NCI-H1436 treated with DMSO at 0.1 percent for 48 hours (cell line): Measurements from ENCODE around the gene MCCC1.
"Not testable (repeated sequence)": the region's sequence is repeated elsewhere in the genome, so short reads cannot be mapped to it uniquely, and the experiment has no call there.

Experiments
- DNase-seq: peaks from one replicate; lab custom pipeline; 2025; lab: John Stamatoyannopoulos, UW

MCCC1 gene

GRCh38 chr3:183103950-183104349 lies 4.7 kb upstream of the MCCC1 start:
- not testable (repeated sequence) for DNase-seq

GRCh38 chr3:183101040-183101439 lies 1.7 kb upstream of the MCCC1 start:
- DNase-seq = not testable (repeated sequence)

GRCh38 chr3:183100376-183100775 lies 1.1 kb upstream of the MCCC1 start:
- no peak for DNase-seq

GRCh38 chr3:183099838-183100204 lies 525 bp upstream of the MCCC1 start:
- no peak for DNase-seq

- DNase-seq = no peak
These were observed 715 bp downstream of the MCCC1 start for GRCh38 chr3:183098536-183099025.

GRCh38 chr3:183094711-183095110 lies 4.6 kb downstream of the MCCC1 start:
- no peak for DNase-seq

GRCh38 chr3:183092256-183092655 lies 7.0 kb downstream of the MCCC1 start:
- DNase-seq = no peak

GRCh38 chr3:183087184-183087583 lies 12.1 kb downstream of the MCCC1 start:
- no peak for DNase-seq

GRCh38 chr3:183085634-183086390 lies 13.5 kb downstream of the MCCC1 start:
- no peak for DNase-seq

- DNase-seq = no peak
These were observed 16.9 kb downstream of the MCCC1 start for GRCh38 chr3:183082355-183082915.

GRCh38 chr3:183081459-183082183 lies 17.7 kb downstream of the MCCC1 start:
- DNase-seq = no peak

GRCh38 chr3:183080628-183081027 lies 18.7 kb downstream of the MCCC1 start:
- DNase-seq = no peak

- DNase-seq = no peak
These were observed 24.4 kb downstream of the MCCC1 start for GRCh38 chr3:183074881-183075280.

GRCh38 chr3:183074261-183074660 lies 25.0 kb downstream of the MCCC1 start:
- no peak for DNase-seq

GRCh38 chr3:183073839-183074238 lies 25.5 kb downstream of the MCCC1 start:
- no peak for DNase-seq

GRCh38 chr3:183070892-183071291 lies 28.4 kb downstream of the MCCC1 start:
- DNase-seq = no peak

GRCh38 chr3:183069086-183069485 lies 30.2 kb downstream of the MCCC1 start:
- no peak for DNase-seq

- DNase-seq = not testable (repeated sequence)
These were observed 32.4 kb downstream of the MCCC1 start for GRCh38 chr3:183066891-183067290.

- DNase-seq = no peak
These were observed 34.8 kb downstream of the MCCC1 start for GRCh38 chr3:183064475-183064874.

- DNase-seq = no peak
These were observed 37.7 kb downstream of the MCCC1 start for GRCh38 chr3:183061391-183062172.

- no peak for DNase-seq
These were observed 40.9 kb downstream of the MCCC1 start for GRCh38 chr3:183058351-183058750.

GRCh38 chr3:183050706-183051105 lies 48.6 kb downstream of the MCCC1 start:
- no peak for DNase-seq
